Coronary artery (tissue), 2 donors: ENCODE results near the gene MYLIP.
"Not testable (repeated sequence)": the region's sequence is repeated elsewhere in the genome, so short reads cannot be mapped to it uniquely, and the experiment has no call there.

Source experiments
- DNase-seq: peaks from one replicate; pipeline ENCODE4 v3.0.0-alpha.2; 2017; ENCODE audit warnings: low spot score
- H3K27ac ChIP-seq, 2 donors: fragments of 200-600 bp; sonication (generic); one replicate each; pipeline ENCODE4 v1.5.1; 2016 to 2019
- H3K4me3 ChIP-seq: fragments of 200-600 bp; sonication (generic); 2 replicates; pipeline ENCODE4 v1.5.1; 2016; ENCODE audit warnings: mild to moderate bottlenecking, moderate library complexity
- TF ChIP-seq, protein P1 (sequence below): fragments of 200-600 bp; sonication (generic); IDR thresholded peaks from one replicate; pipeline ENCODE4 v1.5.1; 2019; ENCODE audit warnings: antibody characterized with exemption

Gene MYLIP

GRCh38 chr6:16166871-16167608 is 38.2 kb downstream of the MYLIP start:
- Histone ChIP-seq H3K4me3 (no peak overlapping the region), H3K27ac (no peak overlapping the region)
- TF ChIP-seq, protein P1, sequence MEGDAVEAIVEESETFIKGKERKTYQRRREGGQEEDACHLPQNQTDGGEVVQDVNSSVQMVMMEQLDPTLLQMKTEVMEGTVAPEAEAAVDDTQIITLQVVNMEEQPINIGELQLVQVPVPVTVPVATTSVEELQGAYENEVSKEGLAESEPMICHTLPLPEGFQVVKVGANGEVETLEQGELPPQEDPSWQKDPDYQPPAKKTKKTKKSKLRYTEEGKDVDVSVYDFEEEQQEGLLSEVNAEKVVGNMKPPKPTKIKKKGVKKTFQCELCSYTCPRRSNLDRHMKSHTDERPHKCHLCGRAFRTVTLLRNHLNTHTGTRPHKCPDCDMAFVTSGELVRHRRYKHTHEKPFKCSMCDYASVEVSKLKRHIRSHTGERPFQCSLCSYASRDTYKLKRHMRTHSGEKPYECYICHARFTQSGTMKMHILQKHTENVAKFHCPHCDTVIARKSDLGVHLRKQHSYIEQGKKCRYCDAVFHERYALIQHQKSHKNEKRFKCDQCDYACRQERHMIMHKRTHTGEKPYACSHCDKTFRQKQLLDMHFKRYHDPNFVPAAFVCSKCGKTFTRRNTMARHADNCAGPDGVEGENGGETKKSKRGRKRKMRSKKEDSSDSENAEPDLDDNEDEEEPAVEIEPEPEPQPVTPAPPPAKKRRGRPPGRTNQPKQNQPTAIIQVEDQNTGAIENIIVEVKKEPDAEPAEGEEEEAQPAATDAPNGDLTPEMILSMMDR, result no peak
- DNase-seq, result no peak

- no peak overlapping the region for H3K27ac ChIP-seq
- H3K4me3 ChIP-seq, result no peak overlapping the region
- no peak for DNase-seq
- TF ChIP-seq, protein P1, result no peak
Observed at GRCh38 chr6:16168121-16168520, 39.2 kb downstream of the MYLIP start.

- Histone ChIP-seq H3K4me3 (no peak overlapping the region), H3K27ac (no peak overlapping the region)
- no peak for DNase-seq
- TF ChIP-seq, protein P1, result no peak
Observed at GRCh38 chr6:16168858-16169257, 40.0 kb downstream of the MYLIP start.

DNA sequence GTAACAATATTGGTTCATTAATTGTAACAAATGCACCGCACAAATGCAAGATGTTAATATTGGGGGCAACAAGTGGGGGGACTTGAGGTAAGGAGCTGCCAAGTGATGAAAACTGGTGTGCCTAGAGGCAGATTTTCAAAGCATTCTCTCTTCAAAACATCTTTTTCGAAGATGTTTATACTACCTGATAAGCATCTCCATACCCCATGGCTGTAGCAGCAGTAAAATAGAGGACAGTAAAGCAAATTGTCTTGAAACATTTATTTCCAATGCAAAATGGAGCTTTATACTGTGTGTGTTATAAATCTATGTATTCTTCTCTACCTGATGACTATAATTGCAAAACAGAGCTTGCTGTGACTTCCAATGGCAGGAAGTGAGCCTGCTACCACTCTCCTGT is 42.5 kb downstream of the MYLIP start:
- DNase-seq, result no peak
- Histone ChIP-seq H3K4me3 (no peak overlapping the region), H3K27ac (no peak overlapping the region)
- TF ChIP-seq, protein P1, result no peak

GRCh38 chr6:16173167-16173940 is 44.5 kb downstream of the MYLIP start:
- TF ChIP-seq, protein P1, result no peak
- no peak for DNase-seq
- Histone ChIP-seq H3K27ac (no peak overlapping the region), H3K4me3 (no peak overlapping the region)

- TF ChIP-seq, protein P1, result no peak
- H3K4me3 ChIP-seq, result no peak overlapping the region
- no peak overlapping the region for H3K27ac ChIP-seq
- DNase-seq, result no peak
Observed at GRCh38 chr6:16174416-16175078, 45.7 kb downstream of the MYLIP start.

- H3K27ac ChIP-seq, H3K4me3 ChIP-seq, DNase-seq: not testable (repeated sequence)
Observed at GRCh38 chr6:16176600-16176999, 47.7 kb downstream of the MYLIP start.
